Pancreas (tissue), 10 donors: ENCODE results near the gene SOX14. TPM values are rescaled to one million over a fixed set of nuclear protein-coding genes. Genes with fewer than 3 reads are reported as not detected.

Source experiments
- ATAC-seq, 4 donors: fragments of 200-7000 bp; cut with Tn5 transposase; one replicate each; pipeline versions ENCODE4 v1.8.0 to v1.9.1; 2020; ENCODE audit warnings: mild to moderate bottlenecking in 4 of 4, moderate library complexity in 4 of 4
- DNase-seq, 6 donors: peaks; one replicate each; pipeline ENCODE4 v3.0.0-alpha.2; 2020
- FAIRE-seq: peaks from 2 replicates; lab custom pipeline; 2012; peaks lifted over from hg19 to GRCh38; lab: Jason Lieb, UNC
- H3K27ac ChIP-seq, 4 donors: fragments of 200-600 bp; sonication (generic); 1 replicate in 3 of 4; 2 replicates in 1 of 4; pipeline versions ENCODE4 v1.5.0 to v1.8.0; 2020
- H3K27me3 ChIP-seq, 4 donors: fragments of 200-600 bp; one replicate each; pipeline ENCODE4 v1.8.0; 2021
- H3K36me3 ChIP-seq, 3 donors: fragments of 200-600 bp; sonication (generic) in 1 of 3; one replicate each; pipeline versions ENCODE4 v1.5.0 to v1.8.0; 2020 to 2021
- H3K4me1 ChIP-seq, 3 donors: fragments of 200-600 bp; one replicate each; pipeline ENCODE4 v1.8.0; 2021
- H3K4me3 ChIP-seq, 4 donors: fragments of 200-600 bp; sonication (generic) in 2 of 4; one replicate each; pipeline versions ENCODE4 v1.5.0 to v1.8.0; 2020 to 2021
- H3K9me3 ChIP-seq, 4 donors: fragments of 200-600 bp; one replicate each; pipeline ENCODE4 v1.8.0; 2021
- CTCF ChIP-seq, 4 donors: fragments of 200-600 bp; sonication (generic) in 3 of 4; IDR thresholded peaks; one replicate each; pipeline versions ENCODE4 v1.5.0 to v1.8.0; 2021; ENCODE audit warnings: antibody characterized with exemption in 4 of 4
- WGBS, 2 donors: extraction: QIAGEN DNeasy Blood & Tissue Kit; methylation state at CpG; one replicate each; pipeline ENCODE4 v1.1.7; 2013; 5-methylcytosine and 5-hydroxymethylcytosine counted together
- intact Hi-C, 3 donors: fragments of 100-400 bp; cut with DNase I; formaldehyde crosslinking; loops; one replicate each; pipeline versions ENCODE4 v1.11.1 to v1.14.2; 2022
- polyA plus RNA-seq, 2 donors: library from polyadenylated mRNA; stranded (reverse); fragments of 200-250 nt; gene quantifications; one replicate each; pipeline ENCODE4 v1.2.3, GENCODE V29; 2013
- total RNA-seq, 6 donors: library from RNA; stranded (reverse); fragmentation: NEBNext Ultra II Directional in 4 of 6; extraction: Animal tissue kit (Norgen Biotek cat#: 25700) in 4 of 6; gene quantifications; one replicate each; pipeline versions ENCODE4 v1.2.1 to v1.2.4, GENCODE V29; 2021 to 2023
- donor health status: healthy with polysubstance abuse.
- donor health status: DM: no; HTN: no; CAD: no; lungs with moderate emphysema.
- donor health status: DM: no; HTN: no; CAD: no.
- donor health status: control.
- donor health status: control.
- donor health status: Bipolar disorder and iron deficiency.
- donor health status: DM: yes; HTN: yes; CAD: no.
- donor health status: DM: no; HTN: no; CAD: no.
- donor health status: DM: no; HTN: no; CAD: no.
- donor health status: DM: yes; HTN: yes; CAD: no.

The SOX14 gene
- total and polyA plus RNA-seq, 8 donors, result not detected

GRCh38 chr3:137807998-137808397 is 43.9 kb downstream of the SOX14 start:
- H3K9me3 ChIP-seq, result no peaks in the 10 kb centered on the region
- intact Hi-C loops, result no loop called here
- TF ChIP-seq CTCF (IDR thresholded peaks at IDR 0.05), result no peak
- H3K4me1 ChIP-seq, result no peaks in the 10 kb centered on the region
- H3K27me3 ChIP-seq, result no peaks in the 10 kb centered on the region
- DNase-seq, result no peak
- 27 to 40% methylated on average over 9 of the region's 9 CpGs for WGBS, 2 donors
- ATAC-seq, result no peak
- no peaks in the 10 kb centered on the region for H3K36me3 ChIP-seq
- no peak for FAIRE-seq
- H3K27ac ChIP-seq, result no peak overlapping the region
- no peak overlapping the region for H3K4me3 ChIP-seq

GRCh38 chr3:137809509-137809908 is 45.4 kb downstream of the SOX14 start:
- FAIRE-seq, result no peak

GRCh38 chr3:137812023-137812422 is 47.9 kb downstream of the SOX14 start:
- H3K27me3 ChIP-seq, result peaks cover 0 to 3% (median 0%) of the 10 kb centered on the region in 4 donors
- H3K27ac ChIP-seq, result no peak overlapping the region
- TF ChIP-seq CTCF (IDR thresholded peaks at IDR 0.05), result no peak
- H3K36me3 ChIP-seq, result no peaks in the 10 kb centered on the region
- no peaks in the 10 kb centered on the region for H3K9me3 ChIP-seq
- DNase-seq (no peak), FAIRE-seq (no peak), ATAC-seq (no peak)
- WGBS, 2 donors, result 18 to 29% methylated on average over 4 of the region's 4 CpGs
- no peaks in the 10 kb centered on the region for H3K4me1 ChIP-seq
- intact Hi-C loops, result no loop called here
- H3K4me3 ChIP-seq, result no peak overlapping the region

More at GRCh38 chr3:137809509-137809908, 45.4 kb downstream of the SOX14 start:
- intact Hi-C loops, result no loop called here
- Histone ChIP-seq H3K4me1 (no peaks in the 10 kb centered on the region), H3K27me3 (no peaks in the 10 kb centered on the region), H3K9me3 (no peaks in the 10 kb centered on the region), H3K4me3 (no peak overlapping the region), H3K27ac (no peak overlapping the region), H3K36me3 (no peaks in the 10 kb centered on the region)
- no peak for TF ChIP-seq CTCF (IDR thresholded peaks at IDR 0.05)
- DNase-seq, result no peak
- ATAC-seq, result no peak

GRCh38 chr3:137815251-137815650 is 51.1 kb downstream of the SOX14 start:
- FAIRE-seq (no peak), ATAC-seq (no peak), DNase-seq (peak in 1 of 6 donors; percentile 31)
- Histone ChIP-seq H3K4me3 (no peak overlapping the region), H3K27ac (no peak overlapping the region), H3K4me1 (no peaks in the 10 kb centered on the region), H3K36me3 (no peaks in the 10 kb centered on the region), H3K9me3 (no peaks in the 10 kb centered on the region), H3K27me3 (peaks cover 0 to 3% (median 0%) of the 10 kb centered on the region in 4 donors)
- intact Hi-C loops, result no loop called here
- 73 to 78% methylated on average over 8 of the region's 8 CpGs for WGBS, 2 donors
- TF ChIP-seq CTCF (IDR thresholded peaks at IDR 0.05), result no peak

Other genes with a start within 250 kb of the SOX14 start
- gene CLDN18, start 245.8 kb downstream of the SOX14 start, total RNA-seq, result 1 to 10 TPM in 2 of 6 donors, under 1 TPM in 1, not detected in 3; 0.04 to 8.1 (median 4.0) TPM
- gene CLDN18, start 245.8 kb downstream of the SOX14 start, polyA plus RNA-seq, result under 1 TPM in 1 of 2 donors, not detected in 1; 0.05 TPM